ENCODE results near the gene ARHGEF3. TPM values are rescaled to one million over a fixed set of nuclear protein-coding genes. Genes with fewer than 3 reads are reported as not detected.

ARHGEF3 gene
- total RNA-seq, 1 experiment from 2014 or later = 7.9 TPM

DNA sequence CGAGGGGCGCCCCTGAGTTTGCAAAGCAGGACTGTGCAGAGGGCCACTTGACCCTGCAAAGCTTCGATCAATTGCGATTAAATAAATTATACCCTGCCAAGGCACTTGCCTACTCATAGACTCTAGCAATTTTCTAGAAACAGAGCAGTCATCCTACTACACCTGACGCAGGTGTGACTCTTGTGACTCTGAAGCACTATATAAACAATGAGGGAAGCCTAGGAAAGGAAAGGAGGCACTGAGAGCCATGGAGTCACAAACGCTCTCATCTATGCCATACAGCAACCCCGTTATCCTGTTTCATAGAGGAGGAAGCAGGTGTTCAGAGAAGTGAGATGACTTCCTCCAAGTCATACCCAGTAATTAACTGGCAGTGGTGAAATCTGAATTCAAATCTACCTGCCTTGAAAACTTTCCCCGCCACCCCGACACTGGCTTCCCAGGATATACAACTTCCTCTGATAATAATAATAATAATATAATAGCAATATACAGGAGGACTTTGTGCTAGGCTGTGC is 14.4 kb downstream of the ARHGEF3 start (continued):
- TF ChIP-seq ELF4 (CRISPR knock-in tag; IDR thresholded peaks at IDR 0.05; ENCODE audit: low read depth) (no peak), ATF1 (CRISPR knock-in tag; IDR thresholded peaks at IDR 0.05) (no peak), CREB1 (CRISPR knock-in tag; IDR thresholded peaks at IDR 0.05) (no peak)

- TF ChIP-seq SOX15 (CRISPR knock-in tag; IDR thresholded peaks at IDR 0.05) (no peak), ETV6 (CRISPR knock-in tag; IDR thresholded peaks at IDR 0.05) (no peak), TEAD4 (CRISPR knock-in tag; IDR thresholded peaks at IDR 0.05) (no peak), FOXJ3 (CRISPR knock-in tag; IDR thresholded peaks at IDR 0.05; ENCODE audit: borderline replicate concordance) (no peak), ZNF121 (CRISPR knock-in tag; IDR thresholded peaks at IDR 0.05) (no peak), MXD4 (CRISPR knock-in tag; IDR thresholded peaks at IDR 0.05; ENCODE audit: borderline replicate concordance) (no peak), MYBL2 (CRISPR knock-in tag; IDR thresholded peaks at IDR 0.05) (no peak), ATF1 (CRISPR knock-in tag; IDR thresholded peaks at IDR 0.05) (no peak), ZNF232 (CRISPR knock-in tag; IDR thresholded peaks at IDR 0.05) (no peak), E2F4 (CRISPR knock-in tag; IDR thresholded peaks at IDR 0.05; ENCODE audit: borderline replicate concordance, low read depth) (no peak), NR2C2 (CRISPR knock-in tag; IDR thresholded peaks at IDR 0.05) (no peak), ZSCAN18 (CRISPR knock-in tag; IDR thresholded peaks at IDR 0.05) (no peak), SMAD3 (CRISPR knock-in tag; IDR thresholded peaks at IDR 0.05; ENCODE audit: borderline replicate concordance) (no peak)
- TF ChIP-seq, protein P1, sequence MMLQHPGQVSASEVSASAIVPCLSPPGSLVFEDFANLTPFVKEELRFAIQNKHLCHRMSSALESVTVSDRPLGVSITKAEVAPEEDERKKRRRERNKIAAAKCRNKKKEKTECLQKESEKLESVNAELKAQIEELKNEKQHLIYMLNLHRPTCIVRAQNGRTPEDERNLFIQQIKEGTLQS (CRISPR knock-in tag; conservative IDR thresholded peaks at IDR 0.05) = no peak
- TF ChIP-seq, protein P2, sequence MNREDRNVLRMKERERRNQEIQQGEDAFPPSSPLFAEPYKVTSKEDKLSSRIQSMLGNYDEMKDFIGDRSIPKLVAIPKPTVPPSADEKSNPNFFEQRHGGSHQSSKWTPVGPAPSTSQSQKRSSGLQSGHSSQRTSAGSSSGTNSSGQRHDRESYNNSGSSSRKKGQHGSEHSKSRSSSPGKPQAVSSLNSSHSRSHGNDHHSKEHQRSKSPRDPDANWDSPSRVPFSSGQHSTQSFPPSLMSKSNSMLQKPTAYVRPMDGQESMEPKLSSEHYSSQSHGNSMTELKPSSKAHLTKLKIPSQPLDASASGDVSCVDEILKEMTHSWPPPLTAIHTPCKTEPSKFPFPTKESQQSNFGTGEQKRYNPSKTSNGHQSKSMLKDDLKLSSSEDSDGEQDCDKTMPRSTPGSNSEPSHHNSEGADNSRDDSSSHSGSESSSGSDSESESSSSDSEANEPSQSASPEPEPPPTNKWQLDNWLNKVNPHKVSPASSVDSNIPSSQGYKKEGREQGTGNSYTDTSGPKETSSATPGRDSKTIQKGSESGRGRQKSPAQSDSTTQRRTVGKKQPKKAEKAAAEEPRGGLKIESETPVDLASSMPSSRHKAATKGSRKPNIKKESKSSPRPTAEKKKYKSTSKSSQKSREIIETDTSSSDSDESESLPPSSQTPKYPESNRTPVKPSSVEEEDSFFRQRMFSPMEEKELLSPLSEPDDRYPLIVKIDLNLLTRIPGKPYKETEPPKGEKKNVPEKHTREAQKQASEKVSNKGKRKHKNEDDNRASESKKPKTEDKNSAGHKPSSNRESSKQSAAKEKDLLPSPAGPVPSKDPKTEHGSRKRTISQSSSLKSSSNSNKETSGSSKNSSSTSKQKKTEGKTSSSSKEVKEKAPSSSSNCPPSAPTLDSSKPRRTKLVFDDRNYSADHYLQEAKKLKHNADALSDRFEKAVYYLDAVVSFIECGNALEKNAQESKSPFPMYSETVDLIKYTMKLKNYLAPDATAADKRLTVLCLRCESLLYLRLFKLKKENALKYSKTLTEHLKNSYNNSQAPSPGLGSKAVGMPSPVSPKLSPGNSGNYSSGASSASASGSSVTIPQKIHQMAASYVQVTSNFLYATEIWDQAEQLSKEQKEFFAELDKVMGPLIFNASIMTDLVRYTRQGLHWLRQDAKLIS (CRISPR knock-in tag; IDR thresholded peaks at IDR 0.05; ENCODE audit: borderline replicate concordance) = no peak
- TF ChIP-seq, protein P3, sequence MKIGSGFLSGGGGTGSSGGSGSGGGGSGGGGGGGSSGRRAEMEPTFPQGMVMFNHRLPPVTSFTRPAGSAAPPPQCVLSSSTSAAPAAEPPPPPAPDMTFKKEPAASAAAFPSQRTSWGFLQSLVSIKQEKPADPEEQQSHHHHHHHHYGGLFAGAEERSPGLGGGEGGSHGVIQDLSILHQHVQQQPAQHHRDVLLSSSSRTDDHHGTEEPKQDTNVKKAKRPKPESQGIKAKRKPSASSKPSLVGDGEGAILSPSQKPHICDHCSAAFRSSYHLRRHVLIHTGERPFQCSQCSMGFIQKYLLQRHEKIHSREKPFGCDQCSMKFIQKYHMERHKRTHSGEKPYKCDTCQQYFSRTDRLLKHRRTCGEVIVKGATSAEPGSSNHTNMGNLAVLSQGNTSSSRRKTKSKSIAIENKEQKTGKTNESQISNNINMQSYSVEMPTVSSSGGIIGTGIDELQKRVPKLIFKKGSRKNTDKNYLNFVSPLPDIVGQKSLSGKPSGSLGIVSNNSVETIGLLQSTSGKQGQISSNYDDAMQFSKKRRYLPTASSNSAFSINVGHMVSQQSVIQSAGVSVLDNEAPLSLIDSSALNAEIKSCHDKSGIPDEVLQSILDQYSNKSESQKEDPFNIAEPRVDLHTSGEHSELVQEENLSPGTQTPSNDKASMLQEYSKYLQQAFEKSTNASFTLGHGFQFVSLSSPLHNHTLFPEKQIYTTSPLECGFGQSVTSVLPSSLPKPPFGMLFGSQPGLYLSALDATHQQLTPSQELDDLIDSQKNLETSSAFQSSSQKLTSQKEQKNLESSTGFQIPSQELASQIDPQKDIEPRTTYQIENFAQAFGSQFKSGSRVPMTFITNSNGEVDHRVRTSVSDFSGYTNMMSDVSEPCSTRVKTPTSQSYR (CRISPR knock-in tag; IDR thresholded peaks at IDR 0.05) = no peak
- TF ChIP-seq, protein P4, sequence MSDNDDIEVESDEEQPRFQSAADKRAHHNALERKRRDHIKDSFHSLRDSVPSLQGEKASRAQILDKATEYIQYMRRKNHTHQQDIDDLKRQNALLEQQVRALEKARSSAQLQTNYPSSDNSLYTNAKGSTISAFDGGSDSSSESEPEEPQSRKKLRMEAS (CRISPR knock-in tag; IDR thresholded peaks at IDR 0.05) = no peak
- TF ChIP-seq, protein P5, sequence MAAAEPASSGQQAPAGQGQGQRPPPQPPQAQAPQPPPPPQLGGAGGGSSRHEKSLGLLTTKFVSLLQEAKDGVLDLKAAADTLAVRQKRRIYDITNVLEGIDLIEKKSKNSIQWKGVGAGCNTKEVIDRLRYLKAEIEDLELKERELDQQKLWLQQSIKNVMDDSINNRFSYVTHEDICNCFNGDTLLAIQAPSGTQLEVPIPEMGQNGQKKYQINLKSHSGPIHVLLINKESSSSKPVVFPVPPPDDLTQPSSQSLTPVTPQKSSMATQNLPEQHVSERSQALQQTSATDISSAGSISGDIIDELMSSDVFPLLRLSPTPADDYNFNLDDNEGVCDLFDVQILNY (CRISPR knock-in tag; IDR thresholded peaks at IDR 0.05) = no peak
- ATAC-seq = no peak
- no peaks in the 10 kb centered on the region for H3K36me3 Mint-ChIP-seq
- H3K27ac Mint-ChIP-seq = no peak overlapping the region
- H3K27me3 Mint-ChIP-seq (ENCODE audit: low read depth) = no peaks in the 10 kb centered on the region
- ChIA-PET POLR2A (no interaction called here), CTCF (interaction anchor here (0.6 to 2.9 kb wide), 4 partner anchors 13 to 188 kb away, joined by 3 to 10 read pairs (median 4); no protein-coding TSS in a partner anchor)
- DNase-seq (ENCODE audit: low spot score) = no peak
- peaks cover 14% of the 10 kb centered on the region; the same call in 1 of the 2 replicates for H3K4me1 Mint-ChIP-seq
- H3K9me3 Mint-ChIP-seq = no peaks in the 10 kb centered on the region
- no peak overlapping the region for H3K4me3 Mint-ChIP-seq
These were observed 16.2 kb downstream of the ARHGEF3 start for GRCh38 chr3:56785499-56785898.

All from WTC11 (cell line).